Spleen (tissue), 13 donors: Measurements from ENCODE around the gene AADAT. TPM values are rescaled to one million over a fixed set of nuclear protein-coding genes. Genes with fewer than 3 reads are reported as not detected.
A peak's percentile ranks its signal among the peaks of the same experiment; 100 is the strongest.

Source experiments
- DNase-seq: peaks from one replicate; pipeline ENCODE4 v3.0.0-alpha.2; 2020
- H3K27ac ChIP-seq, 8 donors: fragments of 200-600 bp; sonication (generic) in 7 of 8; 1 replicate in 4 of 8; 2 replicates in 4 of 8; pipeline versions ENCODE4 v1.5.0 to v1.8.0; 2016 to 2021; ENCODE audit warnings: inconsistent platforms in 4 of 8, mild to moderate bottlenecking in 4 of 8, moderate library complexity in 1 of 8
- H3K27me3 ChIP-seq, 7 donors: fragments of 200-600 bp; sonication (generic) in 6 of 7; replicated peaks in 1 of 7; 1 replicate in 4 of 7; 2 replicates in 3 of 7; pipeline versions ENCODE4 v1.5.0 to v1.8.0; 2016 to 2021; ENCODE audit warnings: inconsistent platforms in 3 of 7, mild to moderate bottlenecking in 1 of 7
- H3K36me3 ChIP-seq, 6 donors: fragments of 200-600 bp; sonication (generic) in 5 of 6; 1 replicate in 4 of 6; 2 replicates in 2 of 6; pipeline versions ENCODE4 v1.5.0 to v1.8.0; 2016 to 2021; ENCODE audit warnings: inconsistent platforms in 2 of 6
- H3K4me1 ChIP-seq, 6 donors: fragments of 200-600 bp; sonication (generic) in 5 of 6; 1 replicate in 3 of 6; 2 replicates in 3 of 6; pipeline versions ENCODE4 v1.5.0 to v1.8.0; 2016 to 2021; ENCODE audit warnings: inconsistent platforms in 3 of 6
- H3K4me3 ChIP-seq, 8 donors: fragments of 200-600 bp; sonication (generic) in 7 of 8; 1 replicate in 4 of 8; 2 replicates in 4 of 8; pipeline versions ENCODE4 v1.5.0 to v1.8.0; 2016 to 2021; ENCODE audit warnings: inconsistent platforms in 4 of 8, mild to moderate bottlenecking in 4 of 8, moderate library complexity in 2 of 8
- H3K9me3 ChIP-seq, 8 donors: fragments of 200-600 bp; sonication (generic) in 7 of 8; 1 replicate in 4 of 8; 2 replicates in 4 of 8; pipeline versions ENCODE4 v1.5.0 to v1.8.0; 2016 to 2021; ENCODE audit warnings: inconsistent platforms in 4 of 8
- POLR2A ChIP-seq, 3 donors: fragments of 450-650 bp; IDR thresholded peaks; one replicate each; pipeline ENCODE4 v1.5.1; 2017; ENCODE audit warnings: antibody characterized with exemption in 3 of 3, mild to moderate bottlenecking in 1 of 3
- POLR2AphosphoS5 ChIP-seq, 3 donors: sonication (generic); formaldehyde crosslinking; IDR thresholded peaks; one replicate each; pipeline ENCODE4 v1.5.1; 2017; ENCODE audit warnings: antibody characterized with exemption in 3 of 3
- WGBS, 5 donors: extraction: QIAGEN DNeasy Blood & Tissue Kit in 3 of 5; methylation state at CpG; one replicate each; pipeline versions ENCODE4 v1.1.5 to v1.1.7; 2013 to 2018; 5-methylcytosine and 5-hydroxymethylcytosine counted together
- intact Hi-C: fragments of 100-400 bp; cut with DNase I; formaldehyde crosslinking; loops from one replicate; pipeline ENCODE4 v1.15.0; 2023; ENCODE audit warnings: low total_unique reads
- long read RNA-seq, 2 donors: transcript quantifications; one replicate each; lab custom pipeline, GENCODE V29; 2026
- polyA plus RNA-seq, 3 donors: library from polyadenylated mRNA; stranded (reverse); fragments of 200-250 nt; gene quantifications; one replicate each; pipeline ENCODE4 v1.2.1, GENCODE V29; 2013
- total RNA-seq, 7 donors: library from RNA; depleted of rRNA in 3 of 7; stranded (reverse); fragments of >200 nt in 3 of 7; fragmentation: NEBNext Ultra II Directional in 4 of 7; extraction: Animal tissue kit (Norgen Biotek cat#: 25700) in 4 of 7; gene quantifications; one replicate each; pipeline versions ENCODE4 v1.1.0 to v1.2.1, GENCODE V29; 2016 to 2021
- TF ChIP-seq, protein P1 (sequence below), 11 experiments: fragments of 200-600 bp in 7 of 11; fragments of 450-650 bp in 4 of 11; sonication (generic) in 4 of 11; IDR thresholded peaks in 8 of 11; conservative IDR thresholded peaks in 3 of 11; 1 replicate in 7 of 11; 2 replicates in 4 of 11; pipeline versions ENCODE4 v1.4.0 to v1.8.0; 2016 to 2021; ENCODE audit warnings: antibody characterized with exemption in 11 of 11, inconsistent platforms in 4 of 11, mild to moderate bottlenecking in 1 of 11
- donor health status: healthy with polysubstance abuse.
- donor health status: DM: no; HTN: no; CAD: no; lungs with moderate emphysema.
- donor health status: DM: no; HTN: no; CAD: no.
- donor health status: Bipolar disorder and iron deficiency.
- donor health status: healthy.
- donor health status: DM: no; HTN: no; CAD: no.
- donor health status: DM: yes; HTN: yes; CAD: no.

Gene AADAT
- total RNA-seq (1 to 10 TPM in 5 of 7 donors, under 1 TPM in 2; 0.92 to 5.0 (median 2.0) TPM), polyA plus RNA-seq (1 to 10 TPM in 2 of 3 donors, under 1 TPM in 1; 0.89 to 1.3 (median 1.2) TPM)
- long read RNA-seq, donor 1: 0 reads
- long read RNA-seq, donor 2, partial matches to known transcripts: 0 of 1 reads
- long read RNA-seq, donor 2, other reads (novel, unspliced or antisense): 0 of 1 reads

DNA sequence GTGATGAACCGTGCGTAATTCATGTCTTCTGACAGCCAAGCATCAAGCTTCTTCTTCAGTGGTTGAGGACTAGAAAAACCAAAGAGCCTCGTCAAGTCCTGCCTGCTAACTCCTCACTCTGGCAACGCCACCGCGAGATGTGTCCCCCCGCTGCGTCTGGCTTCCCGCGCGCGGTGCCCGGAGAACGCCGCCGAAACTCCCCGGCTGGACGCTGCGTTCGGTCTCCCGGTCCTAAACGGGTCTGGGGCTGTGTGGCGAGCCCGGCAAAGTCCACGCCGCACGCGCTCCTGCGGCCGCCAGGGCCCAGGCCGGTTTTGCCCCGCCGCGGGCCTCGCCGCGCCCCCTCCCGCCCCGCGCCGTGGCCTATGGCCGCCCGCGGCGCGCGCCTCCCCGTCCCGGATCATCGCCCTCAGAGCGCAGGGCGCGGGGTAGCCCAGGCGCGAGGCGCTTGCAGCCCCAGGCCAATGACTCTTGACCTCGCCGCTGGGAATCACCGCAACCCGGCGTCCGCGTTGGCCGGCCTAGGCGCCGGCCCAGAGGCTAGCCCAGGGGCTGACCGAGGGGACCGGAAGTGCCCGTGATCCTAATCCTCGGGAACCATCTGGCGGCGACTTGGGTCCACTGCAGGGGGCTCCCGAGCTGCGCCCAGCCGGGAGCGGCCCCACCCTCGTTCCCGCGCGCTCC, at the start of gene AADAT:
Gene AADAT, minus strand, starts transcription at position 289 of the 684 bp plus-strand sequence. Its CDS starts 266 bp downstream, at position 23.
- TF ChIP-seq POLR2AphosphoS5 (IDR thresholded peaks at IDR 0.05): peak in 2 of 3 donors; percentile 30 to 44
- TF ChIP-seq, protein P1, sequence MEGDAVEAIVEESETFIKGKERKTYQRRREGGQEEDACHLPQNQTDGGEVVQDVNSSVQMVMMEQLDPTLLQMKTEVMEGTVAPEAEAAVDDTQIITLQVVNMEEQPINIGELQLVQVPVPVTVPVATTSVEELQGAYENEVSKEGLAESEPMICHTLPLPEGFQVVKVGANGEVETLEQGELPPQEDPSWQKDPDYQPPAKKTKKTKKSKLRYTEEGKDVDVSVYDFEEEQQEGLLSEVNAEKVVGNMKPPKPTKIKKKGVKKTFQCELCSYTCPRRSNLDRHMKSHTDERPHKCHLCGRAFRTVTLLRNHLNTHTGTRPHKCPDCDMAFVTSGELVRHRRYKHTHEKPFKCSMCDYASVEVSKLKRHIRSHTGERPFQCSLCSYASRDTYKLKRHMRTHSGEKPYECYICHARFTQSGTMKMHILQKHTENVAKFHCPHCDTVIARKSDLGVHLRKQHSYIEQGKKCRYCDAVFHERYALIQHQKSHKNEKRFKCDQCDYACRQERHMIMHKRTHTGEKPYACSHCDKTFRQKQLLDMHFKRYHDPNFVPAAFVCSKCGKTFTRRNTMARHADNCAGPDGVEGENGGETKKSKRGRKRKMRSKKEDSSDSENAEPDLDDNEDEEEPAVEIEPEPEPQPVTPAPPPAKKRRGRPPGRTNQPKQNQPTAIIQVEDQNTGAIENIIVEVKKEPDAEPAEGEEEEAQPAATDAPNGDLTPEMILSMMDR (IDR thresholded peaks at IDR 0.05 in 8 of 11, conservative IDR thresholded peaks at IDR 0.05 in 3 of 11): peak in 10 of 11 experiments; percentile 25 to 76 (median 57)
- no peak for TF ChIP-seq POLR2A (IDR thresholded peaks at IDR 0.05)
- H3K4me3 ChIP-seq: peak within 1 kb of the TSS; percentile 38 to 71 (median 46)
- H3K9me3 ChIP-seq: no peaks in the 10 kb centered on the region
- peaks cover 4 to 16% (median 12%) of the 10 kb centered on the region in 6 donors for H3K4me1 ChIP-seq
- no peaks in the 10 kb centered on the region for H3K36me3 ChIP-seq
- peaks cover 0 to 46% (median 12%) of the 10 kb centered on the region in 7 donors for H3K27me3 ChIP-seq
- WGBS, 5 donors: 1 to 5% (median 2%) methylated on average over 41 to 80 of the region's 80 CpGs
- DNase-seq: peak; percentile 76
- peak within 1 kb of the TSS in 4 of 8 donors; percentile 29 to 59 (median 49) for H3K27ac ChIP-seq
- intact Hi-C loops: no loop called here

DNA sequence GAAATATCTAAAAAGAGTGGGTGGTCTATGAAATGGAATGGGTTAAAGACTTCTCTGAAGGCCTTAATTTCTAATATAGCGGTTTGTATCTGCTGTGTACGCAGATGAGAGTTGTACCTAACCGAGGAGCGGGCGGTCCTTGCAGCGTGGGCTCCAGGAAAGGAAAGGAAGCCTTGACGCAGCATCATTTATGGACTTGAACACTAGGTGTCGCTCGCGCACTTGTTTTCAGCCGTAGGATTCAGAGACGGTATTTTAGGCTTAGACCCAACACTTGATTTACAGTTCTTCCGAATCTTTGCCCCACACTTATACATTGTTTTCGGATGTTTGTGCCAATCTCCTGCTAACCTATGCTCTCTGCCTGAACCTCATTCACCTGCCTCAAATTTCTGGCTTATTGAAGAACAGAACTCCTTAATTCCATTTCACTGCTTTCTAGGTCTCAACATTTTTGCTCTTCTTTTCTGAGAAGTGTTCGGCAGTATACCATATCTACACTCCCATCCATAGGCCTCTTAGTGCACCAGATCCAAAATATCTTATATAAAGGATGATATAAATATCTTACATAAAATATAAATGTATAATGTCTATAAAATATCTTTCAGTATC, 48.9 kb upstream of the AADAT start:
- TF ChIP-seq, protein P1 (IDR thresholded peaks at IDR 0.05 in 8 of 11, conservative IDR thresholded peaks at IDR 0.05 in 3 of 11): peak in 10 of 11 experiments; percentile 18 to 83 (median 72)
- no peak for TF ChIP-seq POLR2A (IDR thresholded peaks at IDR 0.05)
- intact Hi-C loops: no loop called here
- DNase-seq: peak; percentile 79
- WGBS, 5 donors: 7 to 11% (median 8%) methylated on average over 15 of the region's 15 CpGs
- Histone ChIP-seq H3K4me1 (peaks cover 0 to 6% (median 0%) of the 10 kb centered on the region in 6 donors), H3K36me3 (no peaks in the 10 kb centered on the region), H3K27ac (no peak overlapping the region), H3K27me3 (no peaks in the 10 kb centered on the region), H3K4me3 (no peak overlapping the region), H3K9me3 (peaks cover 0 to 8% (median 2%) of the 10 kb centered on the region in 8 donors)

DNA sequence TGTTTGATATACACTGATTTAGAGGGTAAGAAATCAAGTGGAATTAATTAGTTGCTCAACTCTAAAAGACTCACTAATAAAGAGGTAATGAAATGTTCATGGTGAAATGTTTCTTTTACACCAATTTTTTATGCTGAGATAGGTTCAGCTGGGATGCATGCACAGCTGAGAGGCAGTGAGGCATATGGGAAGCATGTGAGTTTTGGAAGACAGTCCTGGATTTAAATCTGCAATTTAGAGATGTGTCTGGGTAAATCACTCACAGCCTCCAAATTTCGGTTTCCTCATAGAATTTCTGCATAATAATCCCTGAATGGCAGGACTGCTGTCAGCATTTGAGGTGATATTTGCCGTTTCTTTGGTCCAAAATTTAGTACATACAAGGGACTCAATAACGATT, 48.2 kb upstream of the AADAT start:
- Histone ChIP-seq H3K9me3 (peaks cover 0 to 15% (median 9%) of the 10 kb centered on the region in 8 donors), H3K4me3 (no peak overlapping the region), H3K27me3 (no peaks in the 10 kb centered on the region), H3K27ac (no peak overlapping the region), H3K36me3 (no peaks in the 10 kb centered on the region), H3K4me1 (peaks cover 0 to 6% (median 0%) of the 10 kb centered on the region in 6 donors)
- DNase-seq: no peak
- TF ChIP-seq POLR2A (IDR thresholded peaks at IDR 0.05) (no peak), POLR2AphosphoS5 (IDR thresholded peaks at IDR 0.05) (no peak)
- TF ChIP-seq, protein P1 (IDR thresholded peaks at IDR 0.05 in 8 of 11, conservative IDR thresholded peaks at IDR 0.05 in 3 of 11): no peak
- intact Hi-C loops: no loop called here
- 68 to 88% (median 78%) methylated on average over 3 of the region's 3 CpGs for WGBS, 5 donors

DNA sequence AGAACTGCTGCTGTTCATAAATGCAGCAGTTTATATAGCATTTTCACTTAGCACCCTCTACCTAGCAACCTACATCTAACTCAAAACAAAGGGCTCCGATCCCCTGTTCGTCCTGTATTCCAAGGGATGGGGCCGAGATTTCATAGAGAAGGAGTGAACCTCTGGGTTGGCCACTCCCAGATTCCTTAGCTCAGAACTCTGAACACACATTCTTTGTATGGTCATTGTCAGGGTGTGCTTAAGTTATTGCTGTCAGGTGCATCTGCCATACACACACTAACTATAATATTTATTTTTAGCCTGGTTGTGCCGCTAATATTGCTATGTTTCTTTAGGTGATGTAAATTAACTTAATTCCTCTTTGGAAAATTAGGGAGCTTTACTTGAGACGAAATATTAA, 47.7 kb upstream of the AADAT start:
- Histone ChIP-seq H3K4me3 (no peak overlapping the region), H3K27ac (no peak overlapping the region), H3K36me3 (no peaks in the 10 kb centered on the region), H3K4me1 (peaks cover 0 to 6% (median 0%) of the 10 kb centered on the region in 6 donors), H3K9me3 (peaks cover 0 to 20% (median 14%) of the 10 kb centered on the region in 8 donors), H3K27me3 (no peaks in the 10 kb centered on the region)
- 56 to 79% (median 65%) methylated on average over 5 of the region's 5 CpGs for WGBS, 5 donors
- intact Hi-C loops: no loop called here
- no peak for TF ChIP-seq POLR2AphosphoS5 (IDR thresholded peaks at IDR 0.05)
- TF ChIP-seq, protein P1 (IDR thresholded peaks at IDR 0.05 in 8 of 11, conservative IDR thresholded peaks at IDR 0.05 in 3 of 11): no peak
- TF ChIP-seq POLR2A (IDR thresholded peaks at IDR 0.05): no peak
- no peak for DNase-seq
